GM12878 (cell line): ENCODE results near the gene PI4KA.

Experiments used
- EZH2 ChIP-seq: IDR thresholded peaks from 2 replicates; pipeline ENCODE4 v1.6.1; 2012; ENCODE audit warnings: low read depth, mild to moderate bottlenecking, control low read depth, inconsistent platforms, low read length, borderline replicate concordance; ENCODE audit not compliant: control insufficient read depth
- FOS ChIP-seq: IDR thresholded peaks from 3 replicates; pipeline ENCODE4 v1.6.1; 2011; ENCODE audit warnings: borderline replicate concordance; ENCODE audit not compliant: insufficient read length; ENCODE audit errors: extremely low read depth
- HDAC6 ChIP-seq: fragments of 200-600 bp; sonication (generic); IDR thresholded peaks from one replicate; pipeline ENCODE4 v1.8.0; 2017; ENCODE audit warnings: antibody characterized with exemption; ENCODE audit not compliant: unreplicated experiment
- NFIC ChIP-seq: IDR thresholded peaks from 2 replicates; pipeline ENCODE4 v1.6.1; 2012; ENCODE audit warnings: low read depth, mild to moderate bottlenecking, inconsistent platforms, low read length, moderate library complexity
- POLR2AphosphoS5 ChIP-seq: IDR thresholded peaks from 2 replicates; pipeline ENCODE4 v1.6.1; 2011; ENCODE audit warnings: mild to moderate bottlenecking, low read length, inconsistent platforms
- TF ChIP-seq, protein P1 (sequence below), 3 experiments: IDR thresholded peaks in 2 of 3; conservative IDR thresholded peaks in 1 of 3; 2 replicates each; pipeline ENCODE4 v1.5.1; 2011; ENCODE audit warnings: low read depth in 3 of 3, low read length in 3 of 3, mild to moderate bottlenecking in 3 of 3, control low read depth in 2 of 3, moderate library complexity in 2 of 3, inconsistent platforms in 1 of 3, mixed read lengths in 1 of 3; ENCODE audit not compliant: control insufficient read depth in 2 of 3, insufficient read depth in 1 of 3; ENCODE audit errors: extremely low read depth in 1 of 3

DNA sequence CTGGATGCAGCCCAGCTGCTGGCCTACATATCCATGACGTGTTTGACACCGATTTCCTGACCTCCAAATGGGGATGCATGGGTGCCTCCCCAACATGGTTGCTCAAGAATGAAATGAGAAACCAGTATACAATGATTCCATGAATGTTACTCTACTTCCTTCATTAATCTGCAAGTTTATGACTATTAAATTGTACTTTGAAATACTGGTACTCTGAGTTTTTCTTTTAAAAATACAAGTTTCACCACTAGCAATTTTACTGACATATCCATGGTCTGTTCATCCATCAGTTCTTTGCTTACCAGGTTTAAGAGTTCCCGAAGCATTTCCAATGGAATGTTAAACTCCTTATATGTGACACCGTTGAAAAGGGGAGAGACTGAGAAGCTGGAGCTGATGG is 45.6 kb downstream of the PI4KA start:
- TF ChIP-seq POLR2AphosphoS5 (no peak), EZH2 (no peak), HDAC6 (no peak), NFIC (no peak), FOS (no peak)
- TF ChIP-seq, protein P1, sequence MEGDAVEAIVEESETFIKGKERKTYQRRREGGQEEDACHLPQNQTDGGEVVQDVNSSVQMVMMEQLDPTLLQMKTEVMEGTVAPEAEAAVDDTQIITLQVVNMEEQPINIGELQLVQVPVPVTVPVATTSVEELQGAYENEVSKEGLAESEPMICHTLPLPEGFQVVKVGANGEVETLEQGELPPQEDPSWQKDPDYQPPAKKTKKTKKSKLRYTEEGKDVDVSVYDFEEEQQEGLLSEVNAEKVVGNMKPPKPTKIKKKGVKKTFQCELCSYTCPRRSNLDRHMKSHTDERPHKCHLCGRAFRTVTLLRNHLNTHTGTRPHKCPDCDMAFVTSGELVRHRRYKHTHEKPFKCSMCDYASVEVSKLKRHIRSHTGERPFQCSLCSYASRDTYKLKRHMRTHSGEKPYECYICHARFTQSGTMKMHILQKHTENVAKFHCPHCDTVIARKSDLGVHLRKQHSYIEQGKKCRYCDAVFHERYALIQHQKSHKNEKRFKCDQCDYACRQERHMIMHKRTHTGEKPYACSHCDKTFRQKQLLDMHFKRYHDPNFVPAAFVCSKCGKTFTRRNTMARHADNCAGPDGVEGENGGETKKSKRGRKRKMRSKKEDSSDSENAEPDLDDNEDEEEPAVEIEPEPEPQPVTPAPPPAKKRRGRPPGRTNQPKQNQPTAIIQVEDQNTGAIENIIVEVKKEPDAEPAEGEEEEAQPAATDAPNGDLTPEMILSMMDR (IDR thresholded peaks at IDR 0.05 in 2 of 3, conservative IDR thresholded peaks at IDR 0.05 in 1 of 3; ENCODE audit: control insufficient read depth in 2 of 3, extremely low read depth in 1 of 3, insufficient read depth in 1 of 3, low read depth in 3 of 3, low read length in 3 of 3) = no peak
